ENCODE measurements around the gene ENGASE. TPM values are rescaled to one million over a fixed set of nuclear protein-coding genes. Genes with fewer than 3 reads are reported as not detected.

ENGASE gene
- total RNA-seq, 4 donors from 2014 or later = 57.6 to 336 (median 223) TPM

DNA sequence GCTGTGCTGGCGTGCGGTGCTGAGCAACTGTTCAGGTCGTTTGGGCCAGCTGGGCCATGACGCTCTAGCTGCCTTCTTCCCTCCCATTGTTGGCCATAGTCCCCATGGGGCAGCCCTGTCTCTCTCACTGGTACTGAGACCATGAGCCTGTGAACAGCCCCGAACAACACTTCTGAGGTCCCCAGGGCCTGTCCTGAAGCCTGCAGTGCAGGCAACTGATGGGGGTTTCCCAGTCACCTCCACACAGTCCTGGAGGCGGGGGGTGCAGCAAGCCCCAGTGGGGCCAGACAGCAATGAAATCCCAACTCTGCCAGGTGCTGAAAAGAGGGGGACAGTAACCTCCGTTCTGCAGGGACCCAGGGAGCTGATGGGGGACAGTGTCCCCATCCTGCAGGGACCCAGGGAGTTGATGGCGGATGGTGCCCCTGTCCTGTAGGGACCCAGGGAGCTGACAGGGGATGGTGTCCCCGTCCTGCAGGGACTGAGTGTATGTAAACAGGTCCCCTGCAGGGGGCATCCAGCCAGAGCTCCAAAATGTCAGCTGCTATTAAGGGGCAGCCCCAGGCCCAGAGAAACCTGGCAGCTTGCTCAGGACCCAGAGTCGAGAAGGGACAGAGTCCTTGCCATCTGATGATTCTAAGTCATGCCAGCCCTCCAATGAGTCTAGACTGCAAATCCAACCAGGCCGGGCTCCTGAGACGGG, 30.4 kb downstream of the ENGASE start:
- Histone ChIP-seq H3K9me3 (no peaks in the 10 kb centered on the region), H3K4me3 (no peak overlapping the region), H3K36me3 (no peaks in the 10 kb centered on the region), H3K27me3 (peaks cover 0 to 3% of the 10 kb centered on the region in 2 donors), H3K27ac (no peak overlapping the region), H3K4me1 (no peaks in the 10 kb centered on the region)
- DNase-seq = no peak
- no peak for TF ChIP-seq POLR2A (IDR thresholded peaks at IDR 0.05)
- TF ChIP-seq, protein P1, sequence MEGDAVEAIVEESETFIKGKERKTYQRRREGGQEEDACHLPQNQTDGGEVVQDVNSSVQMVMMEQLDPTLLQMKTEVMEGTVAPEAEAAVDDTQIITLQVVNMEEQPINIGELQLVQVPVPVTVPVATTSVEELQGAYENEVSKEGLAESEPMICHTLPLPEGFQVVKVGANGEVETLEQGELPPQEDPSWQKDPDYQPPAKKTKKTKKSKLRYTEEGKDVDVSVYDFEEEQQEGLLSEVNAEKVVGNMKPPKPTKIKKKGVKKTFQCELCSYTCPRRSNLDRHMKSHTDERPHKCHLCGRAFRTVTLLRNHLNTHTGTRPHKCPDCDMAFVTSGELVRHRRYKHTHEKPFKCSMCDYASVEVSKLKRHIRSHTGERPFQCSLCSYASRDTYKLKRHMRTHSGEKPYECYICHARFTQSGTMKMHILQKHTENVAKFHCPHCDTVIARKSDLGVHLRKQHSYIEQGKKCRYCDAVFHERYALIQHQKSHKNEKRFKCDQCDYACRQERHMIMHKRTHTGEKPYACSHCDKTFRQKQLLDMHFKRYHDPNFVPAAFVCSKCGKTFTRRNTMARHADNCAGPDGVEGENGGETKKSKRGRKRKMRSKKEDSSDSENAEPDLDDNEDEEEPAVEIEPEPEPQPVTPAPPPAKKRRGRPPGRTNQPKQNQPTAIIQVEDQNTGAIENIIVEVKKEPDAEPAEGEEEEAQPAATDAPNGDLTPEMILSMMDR (IDR thresholded peaks at IDR 0.05) = no peak

DNA sequence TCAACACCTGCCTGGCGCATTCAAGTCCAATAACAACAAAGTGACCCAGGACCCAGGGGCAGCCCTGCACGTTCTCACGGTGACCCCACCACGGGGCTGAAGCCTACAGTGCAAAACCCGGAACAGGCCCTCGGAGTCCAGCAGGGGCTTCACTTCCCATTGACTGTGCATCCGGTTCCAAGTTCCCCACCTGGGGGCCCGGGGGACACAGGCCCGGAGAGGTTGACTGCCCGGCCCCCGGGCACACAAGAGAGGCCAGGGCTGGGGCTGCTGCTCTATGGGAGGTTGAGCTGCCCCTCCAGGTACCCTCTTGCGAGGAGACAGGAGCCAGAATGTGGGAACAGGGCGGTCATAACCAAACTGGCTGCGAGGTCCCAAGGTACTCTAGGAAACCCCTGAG, 31.3 kb downstream of the ENGASE start:
- H3K27me3 ChIP-seq = peaks cover 0 to 3% of the 10 kb centered on the region in 2 donors
- TF ChIP-seq POLR2A (IDR thresholded peaks at IDR 0.05) = no peak
- TF ChIP-seq, protein P1 (IDR thresholded peaks at IDR 0.05) = no peak
- H3K27ac ChIP-seq = no peak overlapping the region
- H3K4me3 ChIP-seq = no peak overlapping the region
- DNase-seq = no peak
- H3K9me3 ChIP-seq = no peaks in the 10 kb centered on the region
- no peaks in the 10 kb centered on the region for H3K4me1 ChIP-seq
- H3K36me3 ChIP-seq = no peaks in the 10 kb centered on the region

DNA sequence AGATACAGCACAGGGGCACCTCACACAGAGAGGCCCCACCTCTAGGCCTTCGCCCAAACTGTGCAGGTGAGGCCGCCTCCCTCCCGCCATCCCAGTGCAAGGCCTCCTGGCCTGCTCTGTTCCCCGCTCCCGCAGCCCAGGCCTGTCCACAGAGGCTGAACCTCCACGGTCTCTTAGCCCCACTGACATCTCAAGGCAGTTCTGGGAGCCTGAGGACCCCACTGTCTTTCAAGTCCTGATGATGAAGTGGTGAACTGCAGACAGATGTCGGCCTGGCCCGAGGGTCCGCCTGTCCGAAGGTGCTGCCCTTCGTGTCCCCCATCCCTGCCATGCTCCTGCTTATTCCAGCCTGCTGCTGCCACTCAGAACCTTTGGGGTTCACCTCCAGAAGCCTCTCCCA, 32.3 kb downstream of the ENGASE start:
- Histone ChIP-seq H3K36me3 (no peaks in the 10 kb centered on the region), H3K4me3 (no peak overlapping the region), H3K27me3 (peaks cover 0 to 3% of the 10 kb centered on the region in 2 donors), H3K27ac (no peak overlapping the region), H3K4me1 (no peaks in the 10 kb centered on the region), H3K9me3 (no peaks in the 10 kb centered on the region)
- DNase-seq = no peak
- no peak for TF ChIP-seq POLR2A (IDR thresholded peaks at IDR 0.05)
- TF ChIP-seq, protein P1 (IDR thresholded peaks at IDR 0.05) = no peak

DNA sequence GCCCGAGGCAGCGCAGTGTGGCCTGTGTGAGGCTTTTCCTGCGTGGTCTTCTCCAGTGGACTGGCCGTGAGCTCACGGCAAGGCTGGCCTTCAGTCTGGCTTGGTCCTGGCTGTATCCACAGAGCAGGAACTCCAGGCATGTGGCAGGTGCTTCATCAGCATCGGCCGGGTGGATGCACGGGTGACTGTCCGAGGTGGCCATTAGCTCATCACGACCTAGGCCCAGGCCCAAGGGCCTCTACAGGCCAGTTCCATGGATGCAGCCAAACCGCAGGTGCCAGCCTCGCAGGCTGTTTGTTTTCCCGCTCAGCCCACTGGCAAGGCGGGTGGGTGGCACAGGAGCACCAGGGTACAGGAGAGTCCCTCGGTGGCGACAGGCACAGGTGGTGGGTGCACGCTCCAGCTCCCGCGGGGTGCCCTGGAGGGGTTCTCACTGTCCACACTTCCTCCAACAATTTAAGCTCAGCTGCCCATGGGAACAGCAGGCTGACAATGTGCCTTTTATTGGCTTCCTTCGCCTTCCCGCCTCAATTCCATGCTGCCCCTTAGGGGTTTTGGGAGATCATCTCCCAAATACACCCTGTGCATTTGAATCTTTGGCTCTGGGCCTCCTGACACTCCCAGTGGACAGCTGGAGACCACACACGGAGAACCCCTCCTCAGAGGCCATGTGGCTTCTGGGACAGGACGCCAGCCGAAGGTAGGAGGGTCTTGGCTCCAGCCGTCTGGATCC, 33.0 kb downstream of the ENGASE start:
- H3K27me3 ChIP-seq = peaks cover 0 to 3% of the 10 kb centered on the region in 2 donors
- no peak overlapping the region for H3K4me3 ChIP-seq
- H3K36me3 ChIP-seq = no peaks in the 10 kb centered on the region
- no peaks in the 10 kb centered on the region for H3K4me1 ChIP-seq
- DNase-seq = no peak
- no peak for TF ChIP-seq POLR2A (IDR thresholded peaks at IDR 0.05)
- TF ChIP-seq, protein P1 (IDR thresholded peaks at IDR 0.05) = no peak
- H3K27ac ChIP-seq = no peak overlapping the region
- no peaks in the 10 kb centered on the region for H3K9me3 ChIP-seq

DNA sequence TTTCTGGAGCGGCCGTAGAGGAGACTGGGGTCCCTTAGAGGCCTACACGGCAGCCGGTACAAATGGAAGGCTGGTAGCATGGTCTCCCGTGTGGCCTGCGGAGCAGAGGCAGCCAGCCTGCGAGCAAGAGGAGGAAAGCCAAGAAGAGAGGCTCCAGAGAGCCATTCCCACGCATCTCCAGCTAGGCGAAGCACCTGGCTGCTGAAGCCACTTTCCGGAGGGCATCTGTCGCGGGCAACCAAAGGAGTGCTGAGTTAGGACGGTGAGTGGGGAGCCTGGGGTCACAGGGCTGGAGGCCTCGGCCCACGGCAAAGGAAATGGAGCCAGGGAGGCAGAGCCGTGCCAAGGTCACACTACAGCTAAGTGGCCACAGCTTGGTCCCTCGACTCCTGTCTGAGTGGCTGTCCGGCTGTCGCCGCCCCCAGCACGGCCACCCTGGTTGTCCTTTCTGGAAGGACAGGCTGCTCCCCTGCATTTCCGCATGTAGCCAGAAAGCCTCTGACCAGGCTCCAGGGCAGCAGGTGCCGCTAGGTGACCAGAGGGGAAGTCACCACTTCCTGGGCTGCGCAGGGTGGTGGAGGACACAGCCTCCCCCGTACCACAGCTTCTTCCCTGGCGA, 33.7 kb downstream of the ENGASE start:
- Histone ChIP-seq H3K27ac (no peak overlapping the region), H3K27me3 (peaks cover 0 to 3% of the 10 kb centered on the region in 2 donors), H3K36me3 (no peaks in the 10 kb centered on the region), H3K4me1 (no peaks in the 10 kb centered on the region), H3K4me3 (no peak overlapping the region), H3K9me3 (no peaks in the 10 kb centered on the region)
- TF ChIP-seq, protein P1 (IDR thresholded peaks at IDR 0.05) = no peak
- no peak for TF ChIP-seq POLR2A (IDR thresholded peaks at IDR 0.05)
- no peak for DNase-seq

Measured in Peyer's patch (tissue), 4 donors.